Neural cell (in vitro differentiated cells): ENCODE measurements around the gene SLC51A.

Source experiments
- EP300 ChIP-seq: fragments of 450-650 bp; conservative IDR thresholded peaks from 2 replicates; pipeline ENCODE4 v1.6.1; 2014; ENCODE audit warnings: antibody characterized with exemption, mild to moderate bottlenecking, moderate library complexity; ENCODE audit not compliant: poor library complexity, severe bottlenecking
- EZH2 ChIP-seq: fragments of 200-600, 300-800 bp; shearing (Covaris generic), sonication (generic); IDR thresholded peaks from 2 replicates; pipeline ENCODE4 v1.6.1; 2014; ENCODE audit warnings: antibody characterized with exemption, low read length, borderline replicate concordance, mild to moderate bottlenecking; ENCODE audit not compliant: insufficient read depth, poor library complexity, severe bottlenecking
- POLR2AphosphoS5 ChIP-seq: IDR thresholded peaks from 2 replicates; pipeline ENCODE4 v1.6.1; 2012
- RAD21 ChIP-seq: fragments of 450-650 bp; conservative IDR thresholded peaks from 2 replicates; pipeline ENCODE4 v1.6.1; 2014; ENCODE audit warnings: antibody characterized with exemption, mild to moderate bottlenecking, moderate library complexity
- SMC3 ChIP-seq: fragments of 450-650 bp; conservative IDR thresholded peaks from 2 replicates; pipeline ENCODE4 v1.6.1; 2014; ENCODE audit warnings: antibody characterized with exemption, mild to moderate bottlenecking, moderate library complexity; ENCODE audit not compliant: poor library complexity
- TAF1 ChIP-seq: IDR thresholded peaks from 2 replicates; pipeline ENCODE4 v1.6.1; 2012; ENCODE audit warnings: low read depth
- TF ChIP-seq, protein P1 (sequence below): fragments of 450-650 bp; IDR thresholded peaks from 2 replicates; pipeline ENCODE4 v1.5.1; 2014; ENCODE audit warnings: antibody characterized with exemption, mild to moderate bottlenecking, moderate library complexity; ENCODE audit not compliant: poor library complexity, severe bottlenecking
- TF ChIP-seq, protein P2 (sequence below): IDR thresholded peaks from 2 replicates; pipeline ENCODE4 v1.6.1; 2012; ENCODE audit warnings: borderline replicate concordance

DNA sequence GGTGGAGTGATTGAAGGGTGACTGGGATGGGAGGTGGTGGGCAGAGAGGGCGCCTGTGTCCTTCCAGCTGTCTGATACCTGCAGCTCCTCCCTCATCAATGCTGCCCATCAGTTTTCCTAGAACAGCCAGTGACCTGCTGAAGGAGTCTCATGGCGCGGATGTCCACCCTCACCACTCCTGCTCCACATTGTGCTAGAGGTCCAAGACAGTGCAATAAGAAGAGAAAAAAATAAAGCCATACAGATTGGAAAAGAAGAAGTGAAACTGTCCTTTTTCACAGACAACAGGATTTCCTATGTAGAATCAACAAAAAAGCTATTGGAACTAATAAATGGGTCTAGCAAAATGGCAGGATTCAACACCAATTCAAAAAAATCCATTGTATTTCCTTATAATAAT lies 12.5 kb upstream of the SLC51A start:
- TF ChIP-seq, protein P1, sequence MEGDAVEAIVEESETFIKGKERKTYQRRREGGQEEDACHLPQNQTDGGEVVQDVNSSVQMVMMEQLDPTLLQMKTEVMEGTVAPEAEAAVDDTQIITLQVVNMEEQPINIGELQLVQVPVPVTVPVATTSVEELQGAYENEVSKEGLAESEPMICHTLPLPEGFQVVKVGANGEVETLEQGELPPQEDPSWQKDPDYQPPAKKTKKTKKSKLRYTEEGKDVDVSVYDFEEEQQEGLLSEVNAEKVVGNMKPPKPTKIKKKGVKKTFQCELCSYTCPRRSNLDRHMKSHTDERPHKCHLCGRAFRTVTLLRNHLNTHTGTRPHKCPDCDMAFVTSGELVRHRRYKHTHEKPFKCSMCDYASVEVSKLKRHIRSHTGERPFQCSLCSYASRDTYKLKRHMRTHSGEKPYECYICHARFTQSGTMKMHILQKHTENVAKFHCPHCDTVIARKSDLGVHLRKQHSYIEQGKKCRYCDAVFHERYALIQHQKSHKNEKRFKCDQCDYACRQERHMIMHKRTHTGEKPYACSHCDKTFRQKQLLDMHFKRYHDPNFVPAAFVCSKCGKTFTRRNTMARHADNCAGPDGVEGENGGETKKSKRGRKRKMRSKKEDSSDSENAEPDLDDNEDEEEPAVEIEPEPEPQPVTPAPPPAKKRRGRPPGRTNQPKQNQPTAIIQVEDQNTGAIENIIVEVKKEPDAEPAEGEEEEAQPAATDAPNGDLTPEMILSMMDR: no peak
- TF ChIP-seq TAF1: no peak
- TF ChIP-seq EZH2: no peak
- no peak for TF ChIP-seq RAD21
- no peak for TF ChIP-seq EP300
- no peak for TF ChIP-seq SMC3
- TF ChIP-seq POLR2AphosphoS5: no peak
- TF ChIP-seq, protein P2, sequence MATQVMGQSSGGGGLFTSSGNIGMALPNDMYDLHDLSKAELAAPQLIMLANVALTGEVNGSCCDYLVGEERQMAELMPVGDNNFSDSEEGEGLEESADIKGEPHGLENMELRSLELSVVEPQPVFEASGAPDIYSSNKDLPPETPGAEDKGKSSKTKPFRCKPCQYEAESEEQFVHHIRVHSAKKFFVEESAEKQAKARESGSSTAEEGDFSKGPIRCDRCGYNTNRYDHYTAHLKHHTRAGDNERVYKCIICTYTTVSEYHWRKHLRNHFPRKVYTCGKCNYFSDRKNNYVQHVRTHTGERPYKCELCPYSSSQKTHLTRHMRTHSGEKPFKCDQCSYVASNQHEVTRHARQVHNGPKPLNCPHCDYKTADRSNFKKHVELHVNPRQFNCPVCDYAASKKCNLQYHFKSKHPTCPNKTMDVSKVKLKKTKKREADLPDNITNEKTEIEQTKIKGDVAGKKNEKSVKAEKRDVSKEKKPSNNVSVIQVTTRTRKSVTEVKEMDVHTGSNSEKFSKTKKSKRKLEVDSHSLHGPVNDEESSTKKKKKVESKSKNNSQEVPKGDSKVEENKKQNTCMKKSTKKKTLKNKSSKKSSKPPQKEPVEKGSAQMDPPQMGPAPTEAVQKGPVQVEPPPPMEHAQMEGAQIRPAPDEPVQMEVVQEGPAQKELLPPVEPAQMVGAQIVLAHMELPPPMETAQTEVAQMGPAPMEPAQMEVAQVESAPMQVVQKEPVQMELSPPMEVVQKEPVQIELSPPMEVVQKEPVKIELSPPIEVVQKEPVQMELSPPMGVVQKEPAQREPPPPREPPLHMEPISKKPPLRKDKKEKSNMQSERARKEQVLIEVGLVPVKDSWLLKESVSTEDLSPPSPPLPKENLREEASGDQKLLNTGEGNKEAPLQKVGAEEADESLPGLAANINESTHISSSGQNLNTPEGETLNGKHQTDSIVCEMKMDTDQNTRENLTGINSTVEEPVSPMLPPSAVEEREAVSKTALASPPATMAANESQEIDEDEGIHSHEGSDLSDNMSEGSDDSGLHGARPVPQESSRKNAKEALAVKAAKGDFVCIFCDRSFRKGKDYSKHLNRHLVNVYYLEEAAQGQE: no peak
